K562 treated with DMSO at 1 percent for 12 hours (cell line): Measurements from ENCODE around the gene FPR1. TPM values are rescaled to one million over a fixed set of nuclear protein-coding genes. Genes with fewer than 3 reads are reported as not detected.

ENCODE experiments used
- total RNA-seq: library from RNA; unstranded; fragments of 300-600 nt; gene quantifications from 2 replicates; pipeline ENCODE4 v1.2.3, GENCODE V29; 2022; ENCODE audit not compliant: insufficient read depth

The FPR1 gene
- total RNA-seq = not detected in 2 replicates

GRCh38 chr19:51751655-51752054 lies at the start of gene FPR1:
Gene FPR1, minus strand, starts transcription at chr19:51751878. Its CDS starts 4,884 bp downstream, at chr19:51746994.

GRCh38 chr19:51794885-51795490 lies 43.3 kb upstream of the FPR1 start, which contains the start of gene FPR3:
Gene FPR3, plus strand, starts transcription at chr19:51795157. Its CDS starts 28,592 bp downstream, at chr19:51823749.

GRCh38 chr19:51760697-51761356 lies 9.1 kb upstream of the FPR1 start, which contains the start of gene FPR2:
Gene FPR2, plus strand, starts transcription at chr19:51761180. Its CDS starts 7,479 bp downstream, at chr19:51768659.

Other genes with a start within 250 kb of the FPR1 start
- gene SIGLEC6, start 220.2 kb downstream of the FPR1 start, total RNA-seq = 7.9 and 20.2 TPM in 2 replicates
- gene ZNF175, start 180.6 kb downstream of the FPR1 start, total RNA-seq = 4.7 and 15.7 TPM in 2 replicates
- gene SIGLEC5, start 121.5 kb downstream of the FPR1 start, total RNA-seq = 0.99 TPM in 1 of 2 replicates, not detected in the other
- gene SIGLEC14, start 105.1 kb downstream of the FPR1 start, total RNA-seq = not detected in 2 replicates
- 17.0 and 35.0 TPM in 2 replicates for gene SPACA6, start 58.5 kb downstream of the FPR1 start, total RNA-seq
- not detected in 2 replicates for gene HAS1, start 27.9 kb downstream of the FPR1 start, total RNA-seq
- gene FPR2, start 9.3 kb upstream of the FPR1 start, total RNA-seq = 1.0 TPM in 1 of 2 replicates, not detected in the other
- 0.69 TPM in 1 of 2 replicates, not detected in the other for gene FPR3, start 43.3 kb upstream of the FPR1 start, total RNA-seq
- 1.2 and 11.2 TPM in 2 replicates for gene ZNF577, start 136.1 kb upstream of the FPR1 start, total RNA-seq
- 0.97 and 2.1 TPM in 2 replicates for gene ZNF649, start 153.1 kb upstream of the FPR1 start, total RNA-seq
- gene ZNF613, start 175.6 kb upstream of the FPR1 start, total RNA-seq = 0.86 and 6.6 TPM in 2 replicates
- 0.82 and 2.3 TPM in 2 replicates for gene ZNF350, start 235.0 kb upstream of the FPR1 start, total RNA-seq